HG03432 (cell line): Measurements from ENCODE around the gene TCF25.
A peak's percentile ranks its signal among the peaks of the same experiment; 100 is the strongest.
"Not testable (repeated sequence)": the region's sequence is repeated elsewhere in the genome, so short reads cannot be mapped to it uniquely, and the experiment has no call there.

Experiments used
- ATAC-seq: cut with Tn5 transposase; IDR thresholded peaks from one replicate; pipeline ENCODE4 v1.9.1; 2021; ENCODE audit warnings: mild to moderate bottlenecking, moderate library complexity; ENCODE audit not compliant: unreplicated experiment

TCF25 gene

GRCh38 chr16:89873109-89873971 lies at the start of gene TCF25:
Gene TCF25, plus strand, starts transcription at chr16:89873592. Its CDS starts 76 bp downstream, at chr16:89873668.
- ATAC-seq = peak; percentile 42

GRCh38 chr16:89823824-89824148 lies 49.6 kb upstream of the TCF25 start:
- not testable (repeated sequence) for ATAC-seq

- ATAC-seq = no peak
Observed at GRCh38 chr16:89826531-89827382, 46.6 kb upstream of the TCF25 start.

- ATAC-seq = no peak
Observed at GRCh38 chr16:89827383-89828198, 45.8 kb upstream of the TCF25 start.

GRCh38 chr16:89828199-89828869 lies 45.1 kb upstream of the TCF25 start, which contains the start of gene SPIRE2:
Gene SPIRE2, plus strand, starts transcription at chr16:89828475. Its CDS starts 76 bp downstream, at chr16:89828551.
- ATAC-seq = peak; percentile 66

GRCh38 chr16:89828870-89829629 lies 44.3 kb upstream of the TCF25 start:
- no peak for ATAC-seq

- no peak for ATAC-seq
Observed at GRCh38 chr16:89829630-89830437, 43.6 kb upstream of the TCF25 start.

GRCh38 chr16:89831810-89832328 lies 41.5 kb upstream of the TCF25 start:
- no peak for ATAC-seq

- ATAC-seq = not testable (repeated sequence)
Observed at GRCh38 chr16:89833664-89834363, 39.6 kb upstream of the TCF25 start.

GRCh38 chr16:89834813-89835363 lies 38.5 kb upstream of the TCF25 start:
- ATAC-seq = not testable (repeated sequence)

GRCh38 chr16:89836484-89836883 lies 36.9 kb upstream of the TCF25 start:
- not testable (repeated sequence) for ATAC-seq

GRCh38 chr16:89837014-89837546 lies 36.3 kb upstream of the TCF25 start:
- no peak for ATAC-seq

GRCh38 chr16:89841275-89841674 lies 32.1 kb upstream of the TCF25 start:
- ATAC-seq = no peak

- no peak for ATAC-seq
Observed at GRCh38 chr16:89842471-89843408, 30.7 kb upstream of the TCF25 start.

- ATAC-seq = no peak
Observed at GRCh38 chr16:89843409-89844350, 29.7 kb upstream of the TCF25 start.
